ENCODE data around the gene PPP1R27.
"Not testable (repeated sequence)": the region's sequence is repeated elsewhere in the genome, so short reads cannot be mapped to it uniquely, and the experiment has no call there.

Gene PPP1R27

GRCh38 chr17:81840826-81841778, 6.3 kb upstream of the PPP1R27 start:
- DNase-seq = no peak

DNA sequence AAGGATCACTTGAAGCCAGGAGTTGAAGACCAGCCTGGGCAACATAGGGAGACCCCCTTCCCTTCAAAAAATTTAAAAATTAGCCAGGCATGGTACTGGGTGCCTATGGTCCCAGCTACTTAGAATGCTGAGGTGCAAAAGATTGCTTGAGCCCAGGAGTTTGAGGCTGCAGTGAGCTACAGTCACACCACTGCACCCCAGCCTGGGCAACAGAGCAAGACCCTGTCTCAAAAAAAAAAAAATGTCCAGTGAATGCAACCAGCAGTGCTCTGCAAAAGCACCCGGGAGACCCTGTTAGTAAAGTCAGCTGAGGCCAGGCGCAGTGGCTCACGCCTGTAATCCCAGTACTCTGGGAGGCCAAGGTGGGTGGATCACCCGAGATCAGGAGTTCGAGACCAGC, 5.2 kb upstream of the PPP1R27 start:
- DNase-seq = not testable (repeated sequence)

- DNase-seq = no peak
These were observed 4.5 kb upstream of the PPP1R27 start for GRCh38 chr17:81839301-81839700.

GRCh38 chr17:81838753-81839255, 4.0 kb upstream of the PPP1R27 start:
- DNase-seq = no peak

- no peak for DNase-seq
These were observed 2.8 kb upstream of the PPP1R27 start for GRCh38 chr17:81837641-81838040.

- DNase-seq = no peak
These were observed 674 bp downstream of the PPP1R27 start for GRCh38 chr17:81833921-81834830.

- peak; percentile 89 for DNase-seq
These were observed 1.5 kb downstream of the PPP1R27 start, which contains the start of gene MCRIP1 for GRCh38 chr17:81833160-81833920. TSS of gene MCRIP1 (minus strand) at chr17:81833291. CDS start at chr17:81824506, 8,785 bp downstream.

DNA sequence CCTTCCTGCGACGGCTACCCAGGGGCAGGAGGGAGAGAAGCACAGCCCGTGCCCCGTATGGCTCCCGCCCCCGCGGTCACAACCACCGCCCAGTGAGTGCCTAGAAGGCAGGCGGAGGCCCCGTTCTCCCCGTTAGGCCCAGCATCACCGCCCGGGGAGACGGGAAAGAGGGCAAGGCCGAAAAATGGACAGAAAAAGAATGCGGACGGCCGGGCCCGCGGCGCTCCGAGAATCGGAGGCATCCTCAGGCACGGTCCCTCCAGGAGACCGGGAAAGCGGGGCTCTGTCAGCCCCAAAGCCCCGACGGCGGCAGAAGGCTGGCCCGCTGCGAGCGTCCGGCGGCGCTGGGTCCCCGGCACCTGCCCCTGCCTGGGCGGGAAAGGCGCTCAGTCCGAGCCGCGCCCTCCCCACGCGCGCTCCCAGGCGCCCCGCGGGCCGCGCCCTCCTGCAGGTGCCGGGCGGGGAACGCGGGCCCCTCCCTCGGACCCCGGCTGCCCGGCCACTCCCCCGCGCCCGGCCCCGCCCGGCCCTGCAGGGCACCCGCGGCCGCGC, 2.2 kb downstream of the PPP1R27 start:
- DNase-seq = peak; percentile 17

DNA sequence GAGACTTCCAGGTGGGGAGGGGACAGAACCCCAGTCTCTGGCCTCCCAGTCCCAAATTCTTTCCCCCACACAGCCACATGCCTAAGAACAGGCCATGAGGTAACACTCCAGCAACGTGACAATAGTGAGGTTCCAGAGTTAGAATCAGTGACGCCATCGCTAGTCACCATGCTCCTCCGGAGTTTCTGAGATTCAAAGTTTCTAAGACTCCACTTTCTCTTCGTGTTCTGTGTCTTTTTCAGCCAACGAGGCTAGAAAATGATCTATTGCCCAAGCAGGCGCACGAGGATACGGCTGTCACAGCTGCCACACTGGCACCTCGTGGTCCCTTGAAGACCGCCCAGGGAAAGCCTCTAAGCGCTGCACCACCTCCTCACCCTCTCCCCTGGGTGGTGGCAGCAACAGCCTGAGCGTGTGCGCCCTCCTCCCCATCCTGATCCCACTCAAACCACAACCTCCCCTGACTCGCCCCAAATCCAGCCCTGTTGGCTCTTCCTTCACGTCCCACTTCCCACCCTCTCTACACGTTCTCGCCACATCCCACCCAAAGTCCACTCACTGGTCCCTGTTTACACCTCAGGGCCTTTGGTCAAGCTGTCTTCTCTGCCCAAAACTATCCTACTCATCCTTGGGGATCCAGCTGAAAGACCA, 2.8 kb downstream of the PPP1R27 start:
- peak; percentile 33 for DNase-seq

DNA sequence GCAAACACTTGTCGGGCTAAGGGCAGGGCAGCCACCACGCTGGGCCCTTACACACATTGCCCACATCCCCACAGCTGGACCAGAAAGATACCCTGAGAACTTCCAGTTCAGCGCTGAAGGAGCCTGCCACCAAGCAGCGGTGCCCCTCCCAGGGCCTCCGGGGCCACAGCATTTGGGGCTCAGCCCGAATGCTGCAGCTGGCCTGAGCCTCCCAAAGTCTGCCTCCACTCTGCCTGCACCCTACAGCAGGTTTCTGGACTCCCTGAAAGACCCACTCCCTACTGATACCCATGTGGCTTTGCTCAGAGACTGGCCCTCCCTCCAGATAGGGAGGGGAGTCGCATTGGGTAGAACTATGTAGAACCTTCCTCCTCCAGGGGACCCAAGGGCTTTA, 3.3 kb downstream of the PPP1R27 start:
- no peak for DNase-seq

GRCh38 chr17:81829858-81830257, 5.0 kb downstream of the PPP1R27 start:
- no peak for DNase-seq

GRCh38 chr17:81828656-81829055, 6.2 kb downstream of the PPP1R27 start:
- no peak for DNase-seq

DNA sequence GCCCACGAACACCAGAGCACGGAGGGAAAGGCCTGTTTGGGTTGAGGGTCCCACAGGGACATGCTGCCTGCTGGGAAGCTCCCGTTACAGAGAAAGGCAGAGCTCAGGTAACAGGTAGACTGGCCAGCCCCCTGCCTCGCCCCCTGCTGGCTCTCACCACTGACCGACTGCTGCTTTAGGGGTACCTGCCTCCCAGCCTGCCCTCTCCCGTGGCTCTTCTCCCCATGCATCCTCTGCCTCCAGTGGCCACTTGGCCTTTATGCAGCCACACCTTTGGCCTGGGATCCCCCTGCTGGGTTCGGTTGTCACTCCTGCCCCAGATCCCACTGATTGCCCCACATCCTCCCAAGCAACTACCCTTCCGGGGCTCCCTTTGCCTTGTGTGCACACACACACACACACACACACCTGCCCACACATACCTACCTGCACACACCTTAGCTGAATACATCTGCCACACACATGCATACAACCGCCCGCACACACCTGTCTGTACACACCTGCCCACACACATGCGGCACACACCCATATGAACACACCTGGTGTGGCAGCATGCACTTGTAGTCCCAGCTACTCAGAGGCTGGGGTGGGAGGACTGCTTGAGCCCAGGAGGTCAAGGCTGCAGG, 8.9 kb downstream of the PPP1R27 start:
- DNase-seq = no peak

DNA sequence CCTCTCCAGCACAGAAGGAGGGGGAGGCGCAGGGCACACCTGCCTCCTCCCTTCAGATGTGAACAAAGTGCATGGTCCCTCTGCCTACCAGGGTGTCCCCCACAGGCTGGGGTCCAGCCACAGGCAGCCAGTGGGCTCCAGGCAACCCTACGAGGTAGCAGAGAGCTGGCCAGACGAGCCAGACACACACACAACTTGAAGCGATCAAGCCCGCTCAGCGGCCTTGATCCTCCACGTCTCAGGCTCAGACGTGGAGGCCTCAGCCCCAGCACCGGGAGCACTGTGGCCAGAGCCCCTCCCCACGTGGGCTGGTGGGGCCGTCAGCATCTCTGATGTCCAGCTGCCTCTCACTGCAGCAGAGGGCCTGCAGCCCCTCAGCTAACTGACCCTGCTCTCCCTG, 10.3 kb downstream of the PPP1R27 start:
- no peak for DNase-seq

DNA sequence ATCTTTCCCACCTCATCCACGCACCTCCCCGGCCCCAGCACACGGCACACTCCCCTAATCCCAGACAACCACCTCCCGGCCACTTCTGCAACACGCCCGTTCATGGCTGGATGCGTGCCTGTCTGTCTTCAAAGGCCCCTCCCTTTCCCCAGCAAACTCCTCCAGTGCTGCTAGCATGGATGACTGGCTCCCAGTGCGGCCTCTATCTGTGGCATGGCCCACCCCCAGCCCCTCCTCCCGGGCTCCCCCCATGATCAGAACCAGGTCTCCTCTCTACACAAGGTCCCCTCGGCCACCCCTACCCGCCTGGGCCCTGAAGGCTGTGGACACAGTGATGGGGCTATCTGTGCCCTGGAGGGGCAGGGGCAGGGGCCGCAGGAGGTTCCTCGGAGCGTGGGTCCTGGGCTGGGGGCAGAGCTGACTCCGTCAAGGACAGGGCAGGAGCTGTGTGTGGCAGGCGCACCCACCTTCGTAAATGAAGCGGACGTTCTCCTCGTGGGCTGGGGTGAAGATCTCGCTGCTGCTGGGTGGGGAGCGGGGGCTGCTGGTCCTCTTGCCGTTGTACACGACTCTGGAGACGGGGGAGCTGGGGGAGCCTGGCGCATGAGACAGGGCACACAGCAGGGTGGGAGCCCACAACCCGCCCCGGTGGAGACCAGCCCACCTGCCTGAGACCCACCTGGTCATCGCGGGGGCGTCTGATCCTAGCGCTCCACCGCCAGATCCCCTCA, 10.9 kb downstream of the PPP1R27 start:
- no peak for DNase-seq

DNA sequence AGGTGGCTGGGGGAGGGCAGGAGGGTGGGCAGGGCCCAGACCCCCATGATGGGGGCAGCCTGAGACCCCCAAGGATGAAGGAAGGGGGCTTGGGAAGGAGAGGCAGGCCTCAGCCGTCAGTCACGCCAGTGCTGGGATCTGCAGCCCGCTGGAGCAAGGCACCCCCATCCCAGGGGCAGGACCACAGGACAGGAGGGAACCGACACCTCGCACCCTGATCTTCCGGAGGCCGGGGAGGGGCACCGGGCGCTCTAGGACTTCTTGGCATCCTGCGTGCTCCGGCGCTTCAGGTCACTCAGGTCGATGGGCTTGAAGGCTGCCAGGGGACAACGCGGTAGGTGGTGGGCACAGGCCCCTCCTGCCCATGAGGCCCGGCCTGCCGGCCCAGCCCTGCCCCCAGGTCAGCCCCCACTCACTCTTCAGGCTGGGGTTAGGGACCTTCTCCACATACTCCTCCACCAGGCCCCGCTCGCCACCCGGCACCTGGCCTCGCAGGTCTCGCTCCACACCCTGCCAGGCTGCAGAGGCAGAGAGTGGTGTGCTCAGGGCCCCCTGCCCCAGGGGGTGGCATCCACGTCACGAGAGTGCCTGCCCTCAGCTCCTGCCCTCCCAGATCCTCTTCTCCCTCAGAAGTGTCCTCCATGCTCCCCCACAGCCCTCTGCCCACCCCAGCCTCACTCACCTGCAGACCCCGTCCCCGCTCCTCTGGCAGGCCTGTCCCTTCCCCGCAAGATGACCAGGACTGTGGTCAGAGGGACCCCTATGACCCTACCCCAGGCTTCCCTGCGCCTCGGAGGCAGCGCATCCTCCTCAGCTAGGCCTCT, 11.6 kb downstream of the PPP1R27 start:
- no peak for DNase-seq

- DNase-seq = no peak
These were observed 12.6 kb downstream of the PPP1R27 start for GRCh38 chr17:81822312-81822637.

- DNase-seq = no peak
These were observed 13.1 kb downstream of the PPP1R27 start for GRCh38 chr17:81821603-81822311.

GRCh38 chr17:81821147-81821546, 13.7 kb downstream of the PPP1R27 start:
- DNase-seq = no peak

Measured in activated gamma-delta T cell treated with Interleukin-2 at 50 U/mL for 16 hours (primary cell).